ENCODE measurements around the gene VHLL. TPM values are rescaled to one million over a fixed set of nuclear protein-coding genes. Genes with fewer than 3 reads are reported as not detected.

Gene VHLL
- total and polyA plus RNA-seq, 7 experiments from 2014 or later: not detected

GRCh38 chr1:156303241-156303640, 4.1 kb upstream of the VHLL start:
- ATAC-seq: no peak

GRCh38 chr1:156295391-156295947, 3.6 kb downstream of the VHLL start, which contains the start of gene GLMP:
Gene GLMP, minus strand, starts transcription at chr1:156295679. Its CDS starts 34 bp downstream, at chr1:156295645.
- ChIA-PET POLR2A (interaction anchor here (1.4 to 3.2 kb wide), 2 partner anchors 12 to 38 kb away, joined by 3 to 26 read pairs; partner anchors contain the start of genes SMG5 and TMEM79), CTCF (interaction anchor here (1.2 kb wide), 1 partner anchor 12 kb away, joined by 3 read pairs; the partner anchor contains the start of gene TMEM79)
- no peaks in the 10 kb centered on the region for H3K27me3 Mint-ChIP-seq
- peaks cover 9 to 13% of the 10 kb centered on the region in 2 donors for H3K4me1 ChIP-seq (ENCODE audit: control insufficient read depth in 2 of 2, insufficient read depth in 2 of 2, low read length in 2 of 2)
- ATAC-seq (peak; percentile 85), DNase-seq (peak in 8 of 9 donors; percentile 53 to 68 (median 61))
- peak within 1 kb of the TSS; percentile 76 for H3K27ac ChIP-seq (ENCODE audit: low read depth, low read length)
- H3K4me3 ChIP-seq (ENCODE audit: low read length): peak within 1 kb of the TSS; percentile 86
- intact Hi-C loops (cut with micrococcal nuclease): loop anchor here (1.0 kb wide), 2 partner anchors 13 to 43 kb away; partner anchors contain the start of genes SMG5 (in 2 of the 2), CCT3 (in 1 of the 2) and TSACC (in 1 of the 2)
- H3K36me3 ChIP-seq (ENCODE audit: control insufficient read depth in 2 of 3, insufficient read depth in 3 of 3, low read length in 3 of 3): peaks cover 0 to 23% (median 0%) of the 10 kb centered on the region in 3 experiments
- no peaks in the 10 kb centered on the region for H3K27me3 ChIP-seq (ENCODE audit: control insufficient read depth in 2 of 2, insufficient read depth in 2 of 2, low read length in 2 of 2)
- H3K4me1 Mint-ChIP-seq: peaks cover 7 to 34% (median 24%) of the 10 kb centered on the region in 7 donors
- no peaks in the 10 kb centered on the region for H3K9me3 Mint-ChIP-seq
- H3K36me3 Mint-ChIP-seq: peaks cover 0 to 3% (median 0%) of the 10 kb centered on the region in 5 donors
- H3K9me3 ChIP-seq (ENCODE audit: control insufficient read depth in 2 of 3, low read length in 3 of 3): no peaks in the 10 kb centered on the region
- H3K27ac Mint-ChIP-seq: peak within 1 kb of the TSS; percentile 78 to 95 (median 80)
- peak within 1 kb of the TSS; percentile 88 to 96 (median 91) for H3K4me3 Mint-ChIP-seq

More at GRCh38 chr1:156303241-156303640, 4.1 kb upstream of the VHLL start:
- Histone ChIP-seq H3K27ac (ENCODE audit: low read depth, low read length) (no peak overlapping the region), H3K36me3 (ENCODE audit: control insufficient read depth in 2 of 3, insufficient read depth in 3 of 3, low read length in 3 of 3) (peaks cover 0 to 12% (median 3%) of the 10 kb centered on the region in 3 experiments), H3K9me3 (ENCODE audit: control insufficient read depth in 2 of 3, low read length in 3 of 3) (no peaks in the 10 kb centered on the region), H3K4me3 (ENCODE audit: low read length) (no peak overlapping the region), H3K27me3 (ENCODE audit: control insufficient read depth in 2 of 2, insufficient read depth in 2 of 2, low read length in 2 of 2) (no peaks in the 10 kb centered on the region), H3K4me1 (ENCODE audit: control insufficient read depth in 2 of 2, insufficient read depth in 2 of 2, low read length in 2 of 2) (no peaks in the 10 kb centered on the region)
- ChIA-PET CTCF (no interaction called here), POLR2A (interaction anchor here (0.6 to 1.1 kb wide), 2 partner anchors 20 to 439 kb away, joined by 3 read pairs; no protein-coding TSS in a partner anchor)
- intact Hi-C loops (cut with micrococcal nuclease): no loop called here
- Mint-ChIP-seq H3K4me1 (peaks cover 0 to 4% (median 0%) of the 10 kb centered on the region in 7 donors), H3K9me3 (no peaks in the 10 kb centered on the region), H3K27ac (peak overlapping the region in 3 of 9 donors; percentile 1 to 89 (median 46)), H3K27me3 (no peaks in the 10 kb centered on the region), H3K4me3 (no peak overlapping the region), H3K36me3 (peaks cover 0 to 9% (median 5%) of the 10 kb centered on the region in 5 donors)
- no peak for DNase-seq

- peaks cover 7 to 34% (median 24%) of the 10 kb centered on the region in 7 donors for H3K4me1 Mint-ChIP-seq
- CTCF ChIA-PET: interaction anchor here (0.7 to 1.4 kb wide), 2 partner anchors 13 kb away, joined by 3 read pairs; no protein-coding TSS in a partner anchor
- H3K4me1 ChIP-seq (ENCODE audit: control insufficient read depth in 2 of 2, insufficient read depth in 2 of 2, low read length in 2 of 2): peaks cover 9 to 13% of the 10 kb centered on the region in 2 donors
- ATAC-seq: no peak
- DNase-seq: no peak
- no peaks in the 10 kb centered on the region for H3K9me3 Mint-ChIP-seq
- H3K27ac ChIP-seq (ENCODE audit: low read depth, low read length): no peak overlapping the region
- peak overlapping the region in 6 of 10 donors; percentile 25 to 91 (median 74) for H3K4me3 Mint-ChIP-seq
- H3K27me3 Mint-ChIP-seq: no peaks in the 10 kb centered on the region
- H3K36me3 Mint-ChIP-seq: peaks cover 0 to 7% (median 3%) of the 10 kb centered on the region in 5 donors
- H3K27me3 ChIP-seq (ENCODE audit: control insufficient read depth in 2 of 2, insufficient read depth in 2 of 2, low read length in 2 of 2): no peaks in the 10 kb centered on the region
- no peak overlapping the region for H3K4me3 ChIP-seq (ENCODE audit: low read length)
- intact Hi-C loops (cut with micrococcal nuclease): no loop called here
- H3K27ac Mint-ChIP-seq: peak overlapping the region in 1 of 9 donors; percentile 43
- H3K36me3 ChIP-seq (ENCODE audit: control insufficient read depth in 2 of 3, insufficient read depth in 3 of 3, low read length in 3 of 3): peaks cover 0 to 27% (median 0%) of the 10 kb centered on the region in 3 experiments
- H3K9me3 ChIP-seq (ENCODE audit: control insufficient read depth in 2 of 3, low read length in 3 of 3): no peaks in the 10 kb centered on the region
- POLR2A ChIA-PET: interaction anchor here (0.7 to 3.2 kb wide), 2 partner anchors 11 to 32 kb away, joined by 3 to 26 read pairs; partner anchors contain the start of genes SMG5 and TMEM79
Measured at GRCh38 chr1:156293895-156294294, 5.2 kb downstream of the VHLL start.

- no peaks in the 10 kb centered on the region for H3K9me3 Mint-ChIP-seq
- Histone ChIP-seq H3K36me3 (ENCODE audit: control insufficient read depth in 2 of 3, insufficient read depth in 3 of 3, low read length in 3 of 3) (peaks cover 0 to 30% (median 0%) of the 10 kb centered on the region in 3 experiments), H3K9me3 (ENCODE audit: control insufficient read depth in 2 of 3, low read length in 3 of 3) (no peaks in the 10 kb centered on the region), H3K27ac (ENCODE audit: low read depth, low read length) (no peak overlapping the region), H3K4me3 (ENCODE audit: low read length) (no peak overlapping the region), H3K4me1 (ENCODE audit: control insufficient read depth in 2 of 2, insufficient read depth in 2 of 2, low read length in 2 of 2) (peaks cover 9 to 13% of the 10 kb centered on the region in 2 donors), H3K27me3 (ENCODE audit: control insufficient read depth in 2 of 2, insufficient read depth in 2 of 2, low read length in 2 of 2) (no peaks in the 10 kb centered on the region)
- ChIA-PET CTCF (no interaction called here), POLR2A (interaction anchor here (3.2 kb wide), 1 partner anchor 10 kb away, joined by 26 read pairs; the partner anchor contains the start of genes SMG5 and TMEM79)
- H3K4me3 Mint-ChIP-seq: peak overlapping the region in 4 of 10 donors; percentile 29 to 45 (median 37)
- no peaks in the 10 kb centered on the region for H3K27me3 Mint-ChIP-seq
- H3K4me1 Mint-ChIP-seq: peaks cover 7 to 34% (median 24%) of the 10 kb centered on the region in 7 donors
- H3K27ac Mint-ChIP-seq: peak overlapping the region in 4 of 9 donors; percentile 19 to 62 (median 48)
- no peak for ATAC-seq
- DNase-seq: no peak
- intact Hi-C loops (cut with micrococcal nuclease): no loop called here
- H3K36me3 Mint-ChIP-seq: peaks cover 0 to 9% (median 3%) of the 10 kb centered on the region in 5 donors
Measured at GRCh38 chr1:156293098-156293434, 6.0 kb downstream of the VHLL start.

GRCh38 chr1:156291226-156292061, 7.7 kb downstream of the VHLL start:
- peak; percentile 79 for ATAC-seq

GRCh38 chr1:156289857-156290256, 9.2 kb downstream of the VHLL start:
- Histone ChIP-seq H3K9me3 (ENCODE audit: control insufficient read depth in 2 of 3, low read length in 3 of 3) (no peaks in the 10 kb centered on the region), H3K4me3 (ENCODE audit: low read length) (no peak overlapping the region), H3K27me3 (ENCODE audit: control insufficient read depth in 2 of 2, insufficient read depth in 2 of 2, low read length in 2 of 2) (no peaks in the 10 kb centered on the region), H3K4me1 (ENCODE audit: control insufficient read depth in 2 of 2, insufficient read depth in 2 of 2, low read length in 2 of 2) (peaks cover 4 to 5% of the 10 kb centered on the region in 2 donors), H3K36me3 (ENCODE audit: control insufficient read depth in 2 of 3, insufficient read depth in 3 of 3, low read length in 3 of 3) (peaks cover 0 to 31% (median 0%) of the 10 kb centered on the region in 3 experiments), H3K27ac (ENCODE audit: low read depth, low read length) (no peak overlapping the region)
- H3K27me3 Mint-ChIP-seq: no peaks in the 10 kb centered on the region
- peaks cover 0 to 12% (median 3%) of the 10 kb centered on the region in 5 donors for H3K36me3 Mint-ChIP-seq
- intact Hi-C loops (cut with micrococcal nuclease): no loop called here
- no peak overlapping the region for H3K4me3 Mint-ChIP-seq
- H3K4me1 Mint-ChIP-seq: peaks cover 4 to 26% (median 14%) of the 10 kb centered on the region in 7 donors
- no peaks in the 10 kb centered on the region for H3K9me3 Mint-ChIP-seq
- ChIA-PET CTCF (no interaction called here), POLR2A (no interaction called here)
- peak overlapping the region in 4 of 9 donors; percentile 12 to 38 (median 16) for H3K27ac Mint-ChIP-seq
- ATAC-seq: no peak
- no peak for DNase-seq

More at GRCh38 chr1:156291226-156292061, 7.7 kb downstream of the VHLL start:
- Mint-ChIP-seq H3K27ac (peak overlapping the region in 3 of 9 donors; percentile 28 to 69 (median 59)), H3K4me3 (peak overlapping the region in 5 of 10 donors; percentile 10 to 68 (median 29)), H3K27me3 (no peaks in the 10 kb centered on the region), H3K9me3 (no peaks in the 10 kb centered on the region), H3K36me3 (peaks cover 0 to 10% (median 3%) of the 10 kb centered on the region in 5 donors), H3K4me1 (peaks cover 7 to 34% (median 24%) of the 10 kb centered on the region in 7 donors)
- Histone ChIP-seq H3K4me3 (ENCODE audit: low read length) (no peak overlapping the region), H3K27ac (ENCODE audit: low read depth, low read length) (no peak overlapping the region), H3K4me1 (ENCODE audit: control insufficient read depth in 2 of 2, insufficient read depth in 2 of 2, low read length in 2 of 2) (peaks cover 9 to 13% of the 10 kb centered on the region in 2 donors), H3K36me3 (ENCODE audit: control insufficient read depth in 2 of 3, insufficient read depth in 3 of 3, low read length in 3 of 3) (peaks cover 0 to 30% (median 0%) of the 10 kb centered on the region in 3 experiments), H3K27me3 (ENCODE audit: control insufficient read depth in 2 of 2, insufficient read depth in 2 of 2, low read length in 2 of 2) (no peaks in the 10 kb centered on the region), H3K9me3 (ENCODE audit: control insufficient read depth in 2 of 3, low read length in 3 of 3) (no peaks in the 10 kb centered on the region)
- intact Hi-C loops (cut with micrococcal nuclease): no loop called here
- ChIA-PET POLR2A (interaction anchor here (1.2 kb wide), 1 partner anchor 8 kb away, joined by 3 read pairs; the partner anchor contains the start of gene TMEM79), CTCF (no interaction called here)
- DNase-seq: peak in 1 of 9 donors; percentile 29
